Stomach (tissue), 4 donors: ENCODE results near the gene IGDCC3.
A peak's percentile ranks its signal among the peaks of the same experiment; 100 is the strongest.

Experiments used
- CTCF ChIP-seq, 7 experiments: fragments of 450-650 bp in 4 of 7; fragments of 200-600 bp in 3 of 7; sonication (generic) in 3 of 7; IDR thresholded peaks; one replicate each; pipeline ENCODE4 v1.5.1; 2016 to 2019; ENCODE audit warnings: antibody characterized with exemption in 7 of 7, control low read depth in 2 of 7, mild to moderate bottlenecking in 1 of 7
- EP300 ChIP-seq: sonication (generic); formaldehyde crosslinking; IDR thresholded peaks from one replicate; pipeline ENCODE4 v1.6.1; 2017; ENCODE audit warnings: antibody characterized with exemption
- POLR2A ChIP-seq, 4 donors: fragments of 450-650 bp; IDR thresholded peaks; one replicate each; pipeline ENCODE4 v1.6.1; 2016; ENCODE audit warnings: antibody characterized with exemption in 4 of 4, control low read depth in 2 of 4, mild to moderate bottlenecking in 1 of 4, moderate library complexity in 1 of 4
- POLR2AphosphoS5 ChIP-seq, 3 donors: sonication (generic); formaldehyde crosslinking; IDR thresholded peaks; one replicate each; pipeline ENCODE4 v1.6.1; 2016; ENCODE audit warnings: antibody characterized with exemption in 3 of 3

GRCh38 chr15:65385870-65386258, 8.1 kb upstream of the IGDCC3 start:
- TF ChIP-seq EP300 (no peak), POLR2AphosphoS5 (IDR thresholded peaks at IDR 0.05) (no peak), CTCF (IDR thresholded peaks at IDR 0.05) (peak in 1 of 7 experiments; percentile 4), POLR2A (IDR thresholded peaks at IDR 0.05) (no peak)
